PFSK-1 (cell line): ENCODE measurements around the gene ANKFY1.

ENCODE experiments used
- FOXP2 ChIP-seq: optimal IDR thresholded peaks from 2 replicates; pipeline ENCODE3; 2011; ENCODE audit warnings: borderline replicate concordance, control low read depth, inconsistent platforms; ENCODE audit not compliant: insufficient read depth; ENCODE audit errors: extremely low read length, extremely low read depth
- POLR2AphosphoS5 ChIP-seq: IDR thresholded peaks from 2 replicates; pipeline ENCODE4 v1.6.1; 2012; ENCODE audit warnings: low read depth, mild to moderate bottlenecking, control low read depth, low read length, moderate library complexity
- REST ChIP-seq, 2 experiments: IDR thresholded peaks; 2 replicates each; pipeline versions ENCODE4 v1.6.1 to v1.8.0; 2011 to 2012; ENCODE audit warnings: low read depth in 2 of 2, low read length in 2 of 2, control low read depth in 1 of 2, inconsistent platforms in 1 of 2, mild to moderate bottlenecking in 1 of 2, moderate library complexity in 1 of 2; ENCODE audit not compliant: insufficient read depth in 1 of 2
- SIN3A ChIP-seq: IDR thresholded peaks from 2 replicates; pipeline ENCODE4 v1.6.1; 2012; ENCODE audit warnings: mild to moderate bottlenecking, low read length, moderate library complexity, borderline replicate concordance; ENCODE audit not compliant: insufficient read depth
- TAF1 ChIP-seq: IDR thresholded peaks from 2 replicates; pipeline ENCODE4 v1.6.1; 2012; ENCODE audit warnings: low read length, control low read depth, borderline replicate concordance; ENCODE audit not compliant: insufficient read depth

The ANKFY1 gene

GRCh38 chr17:4150096-4150495 lies 113.7 kb downstream of the ANKFY1 start:
- no peak for TF ChIP-seq POLR2AphosphoS5
- TF ChIP-seq TAF1, result no peak
- no peak for TF ChIP-seq SIN3A
- TF ChIP-seq FOXP2, result no peak

GRCh38 chr17:4148611-4149308 lies 115.0 kb downstream of the ANKFY1 start:
- TF ChIP-seq TAF1, result no peak
- no peak for TF ChIP-seq REST (IDR thresholded peaks at IDR 0.05; ENCODE audit: insufficient read depth in 1 of 2, low read depth in 2 of 2, low read length in 2 of 2)
- no peak for TF ChIP-seq FOXP2
- no peak for TF ChIP-seq SIN3A
- no peak for TF ChIP-seq POLR2AphosphoS5

- TF ChIP-seq SIN3A, result no peak
- no peak for TF ChIP-seq POLR2AphosphoS5
- TF ChIP-seq REST (IDR thresholded peaks at IDR 0.05; ENCODE audit: insufficient read depth in 1 of 2, low read depth in 2 of 2, low read length in 2 of 2), result no peak
- TF ChIP-seq TAF1, result no peak
- no peak for TF ChIP-seq FOXP2
Observed at GRCh38 chr17:4147751-4148310, 115.9 kb downstream of the ANKFY1 start.

GRCh38 chr17:4146641-4147040 lies 117.1 kb downstream of the ANKFY1 start:
- TF ChIP-seq REST (IDR thresholded peaks at IDR 0.05; ENCODE audit: insufficient read depth in 1 of 2, low read depth in 2 of 2, low read length in 2 of 2), result no peak
- TF ChIP-seq POLR2AphosphoS5, result no peak
- no peak for TF ChIP-seq TAF1
- TF ChIP-seq FOXP2, result no peak
- TF ChIP-seq SIN3A, result no peak

GRCh38 chr17:4144422-4144747 lies 119.4 kb downstream of the ANKFY1 start:
- TF ChIP-seq POLR2AphosphoS5 (no peak), REST (IDR thresholded peaks at IDR 0.05; ENCODE audit: insufficient read depth in 1 of 2, low read depth in 2 of 2, low read length in 2 of 2) (no peak), SIN3A (no peak), TAF1 (no peak), FOXP2 (no peak)
